NB4 (cell line): ENCODE data around the gene S100A13.

Source experiments
- DNase-seq: peaks from one replicate; pipeline ENCODE4 v3.0.0; 2010; ENCODE audit warnings: low read depth
- H3K4me3 ChIP-seq: one replicate; pipeline ENCODE4 v1.5.1; 2011; ENCODE audit warnings: mild to moderate bottlenecking, low read depth, low read length, moderate library complexity
- CTCF ChIP-seq: IDR thresholded peaks from one replicate; pipeline ENCODE4 v1.5.1; 2012; ENCODE audit warnings: low read depth, low read length
- MAX ChIP-seq: IDR thresholded peaks from 2 replicates; pipeline ENCODE4 v1.6.1; 2011; ENCODE audit warnings: low read depth, low read length
- MYC ChIP-seq: IDR thresholded peaks from 2 replicates; pipeline ENCODE4 v1.6.1; 2011; ENCODE audit warnings: low read depth, low read length
- POLR2A ChIP-seq: IDR thresholded peaks from 2 replicates; pipeline ENCODE4 v1.6.1; 2011; ENCODE audit warnings: mild to moderate bottlenecking; ENCODE audit not compliant: insufficient read length; ENCODE audit errors: extremely low read depth

The S100A13 gene

GRCh38 chr1:153610811-153611301 lies 16.4 kb downstream of the S100A13 start:
- H3K4me3 ChIP-seq, result no peak overlapping the region
- peak; percentile 75 for DNase-seq

GRCh38 chr1:153610334-153610733 lies 17.0 kb downstream of the S100A13 start:
- H3K4me3 ChIP-seq, result no peak overlapping the region
- peak; percentile 64 for DNase-seq
- no peak for TF ChIP-seq MAX
- no peak for TF ChIP-seq CTCF
- no peak for TF ChIP-seq POLR2A
- TF ChIP-seq MYC, result no peak

More at GRCh38 chr1:153610811-153611301, 16.4 kb downstream of the S100A13 start:
- TF ChIP-seq CTCF (no peak), POLR2A (no peak), MYC (peak; percentile 64), MAX (peak; percentile 85)

GRCh38 chr1:153609585-153609907 lies 17.8 kb downstream of the S100A13 start:
- H3K4me3 ChIP-seq, result no peak overlapping the region
- TF ChIP-seq POLR2A (no peak), MYC (no peak), CTCF (no peak), MAX (no peak)
- no peak for DNase-seq

GRCh38 chr1:153608742-153609584 lies 18.3 kb downstream of the S100A13 start:
- H3K4me3 ChIP-seq, result no peak overlapping the region

GRCh38 chr1:153608089-153608682 lies 19.1 kb downstream of the S100A13 start:
- no peak overlapping the region for H3K4me3 ChIP-seq

More at GRCh38 chr1:153608742-153609584, 18.3 kb downstream of the S100A13 start:
- TF ChIP-seq MAX (peak; percentile 46), CTCF (no peak), POLR2A (no peak), MYC (peak; percentile 55)
- peak; percentile 82 for DNase-seq

More at GRCh38 chr1:153608089-153608682, 19.1 kb downstream of the S100A13 start:
- TF ChIP-seq CTCF (no peak), MAX (no peak), POLR2A (no peak), MYC (no peak)
- peak; percentile 34 for DNase-seq
